Spinal cord (tissue), 10 donors: ENCODE measurements around the gene SLC5A11. TPM values are rescaled to one million over a fixed set of nuclear protein-coding genes. Genes with fewer than 3 reads are reported as not detected.
"Not testable (repeated sequence)": the region's sequence is repeated elsewhere in the genome, so short reads cannot be mapped to it uniquely, and the experiment has no call there.

Source experiments
- DNase-seq, 6 donors: peaks; one replicate each; pipeline versions ENCODE4 v3.0.0 to v3.0.0-alpha.2; 2013 to 2015; ENCODE audit warnings: low spot score in 6 of 6, low read depth in 4 of 6
- H3K27ac ChIP-seq: one replicate; pipeline ENCODE4 v1.5.1; 2013; ENCODE audit warnings: low read depth, low read length, control low read depth
- H3K27me3 ChIP-seq: one replicate; pipeline ENCODE4 v1.6.1; 2013; ENCODE audit warnings: low read length; ENCODE audit not compliant: control insufficient read depth, insufficient read depth
- H3K36me3 ChIP-seq: one replicate; pipeline ENCODE4 v1.6.1; 2013; ENCODE audit warnings: low read length; ENCODE audit not compliant: control insufficient read depth, insufficient read depth
- H3K4me1 ChIP-seq: one replicate; pipeline ENCODE4 v1.6.1; 2013; ENCODE audit warnings: low read length; ENCODE audit not compliant: control insufficient read depth, insufficient read depth
- H3K4me3 ChIP-seq: one replicate; pipeline ENCODE4 v1.5.1; 2013; ENCODE audit warnings: low read depth, low read length, control low read depth
- H3K9me3 ChIP-seq: one replicate; pipeline ENCODE4 v1.6.1; 2013; ENCODE audit warnings: low read length; ENCODE audit not compliant: control insufficient read depth, insufficient read depth
- WGBS: methylation state at CpG from one replicate; pipeline ENCODE4 v1.1.5; 2013; ENCODE audit warnings: missing lambda C conversion rate; ENCODE audit not compliant: insufficient coverage; 5-methylcytosine and 5-hydroxymethylcytosine counted together
- long read RNA-seq, 4 donors: transcript quantifications; one replicate each; lab custom pipeline, GENCODE V29; 2026
- polyA plus RNA-seq, 2 donors: library from polyadenylated mRNA; unstranded; fragments of 120-200 nt; gene quantifications; one replicate each; pipeline ENCODE4 v1.2.1, GENCODE V29; 2013; ENCODE audit not compliant: insufficient read length in 2 of 2
- total RNA-seq, 2 donors: library from RNA; depleted of rRNA in 1 of 2; stranded (reverse); fragments of 120-200 nt in 1 of 2; fragments of >200 nt in 1 of 2; gene quantifications; one replicate each; pipeline versions ENCODE4 v1.2.3 to v1.2.4, GENCODE V29; 2013 to 2014
- donor health status: healthy.

The SLC5A11 gene, protein sequence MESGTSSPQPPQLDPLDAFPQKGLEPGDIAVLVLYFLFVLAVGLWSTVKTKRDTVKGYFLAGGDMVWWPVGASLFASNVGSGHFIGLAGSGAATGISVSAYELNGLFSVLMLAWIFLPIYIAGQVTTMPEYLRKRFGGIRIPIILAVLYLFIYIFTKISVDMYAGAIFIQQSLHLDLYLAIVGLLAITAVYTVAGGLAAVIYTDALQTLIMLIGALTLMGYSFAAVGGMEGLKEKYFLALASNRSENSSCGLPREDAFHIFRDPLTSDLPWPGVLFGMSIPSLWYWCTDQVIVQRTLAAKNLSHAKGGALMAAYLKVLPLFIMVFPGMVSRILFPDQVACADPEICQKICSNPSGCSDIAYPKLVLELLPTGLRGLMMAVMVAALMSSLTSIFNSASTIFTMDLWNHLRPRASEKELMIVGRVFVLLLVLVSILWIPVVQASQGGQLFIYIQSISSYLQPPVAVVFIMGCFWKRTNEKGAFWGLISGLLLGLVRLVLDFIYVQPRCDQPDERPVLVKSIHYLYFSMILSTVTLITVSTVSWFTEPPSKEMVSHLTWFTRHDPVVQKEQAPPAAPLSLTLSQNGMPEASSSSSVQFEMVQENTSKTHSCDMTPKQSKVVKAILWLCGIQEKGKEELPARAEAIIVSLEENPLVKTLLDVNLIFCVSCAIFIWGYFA
- total RNA-seq: not detected
- polyA plus RNA-seq: under 1 TPM; 0.22 to 0.24 TPM
- long read RNA-seq, donor 1: 0 reads
- long read RNA-seq, donor 2: 0 reads
- long read RNA-seq, donor 3: 0 reads
- long read RNA-seq, donor 4: 0 reads

DNA sequence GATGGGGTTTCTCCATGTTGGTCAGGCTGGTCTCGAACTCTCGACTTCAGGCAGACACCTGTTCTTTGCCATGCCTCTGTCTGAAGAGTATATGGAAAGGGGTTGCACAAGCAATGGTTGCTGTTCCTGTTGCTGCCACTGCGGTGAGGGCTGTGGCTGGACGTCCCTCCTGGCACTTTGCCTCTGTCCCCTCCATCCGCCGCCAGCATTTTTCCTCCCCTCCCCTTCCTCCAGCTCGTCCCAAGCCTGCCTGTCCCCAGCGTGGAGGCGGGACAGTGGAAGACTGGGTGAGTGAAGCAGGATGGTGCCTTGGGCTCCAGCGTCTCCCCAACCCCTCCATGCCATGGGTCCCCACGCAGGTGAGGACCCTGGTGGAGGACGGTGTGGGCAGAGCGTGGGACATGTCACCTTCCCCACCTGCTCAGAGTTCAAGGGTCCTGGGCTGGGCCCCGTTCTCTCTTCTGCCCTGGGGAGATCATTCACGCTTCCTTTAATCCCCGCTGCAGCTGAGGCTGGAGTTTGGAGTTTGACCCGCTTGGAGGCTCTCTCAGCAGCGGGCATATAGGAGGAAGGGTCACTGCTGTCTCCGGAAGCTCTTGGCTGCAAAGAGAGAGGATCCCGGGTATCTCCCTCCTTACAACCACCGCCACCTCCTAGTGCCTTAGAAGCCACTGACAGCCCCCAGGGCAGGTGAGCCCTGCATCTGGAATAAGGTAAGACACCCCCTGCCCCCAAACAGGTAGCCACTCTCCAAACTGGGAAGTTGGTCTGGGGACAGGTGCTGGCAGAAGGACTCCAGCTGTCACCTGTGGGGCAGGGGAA is at the start of gene SLC5A11:
TSS of gene SLC5A11 (plus strand) at position 238 of the 822 bp plus-strand sequence. CDS start 12,681 bp downstream, outside the sequence.
- Histone ChIP-seq H3K4me1 (no peaks in the 10 kb centered on the region), H3K27ac (no peak within 1 kb of the TSS), H3K9me3 (no peaks in the 10 kb centered on the region), H3K27me3 (no peaks in the 10 kb centered on the region), H3K36me3 (no peaks in the 10 kb centered on the region), H3K4me3 (no peak within 1 kb of the TSS)
- 83% methylated on average over 9 of the region's 21 CpGs for WGBS
- DNase-seq: no peak

DNA sequence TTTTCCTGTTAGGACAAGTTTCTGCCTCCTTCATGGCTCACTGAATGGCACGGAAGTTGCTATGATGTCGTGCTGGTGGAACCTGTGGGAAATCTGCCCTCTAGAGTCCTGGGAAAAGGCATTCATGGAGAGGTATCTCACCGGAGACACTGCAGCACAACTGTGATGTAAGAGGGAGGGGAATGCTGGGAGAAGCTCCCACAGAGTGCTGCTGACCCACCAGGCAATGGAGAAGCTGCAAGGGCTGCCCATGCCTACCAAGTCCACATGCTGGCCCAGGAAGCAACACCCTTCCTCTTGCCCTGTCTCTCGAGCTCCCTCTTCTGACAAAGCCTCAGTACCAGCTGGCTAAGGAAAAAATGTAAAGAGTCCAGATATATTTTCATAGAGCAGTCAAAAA is 45.2 kb upstream of the SLC5A11 start:
- Histone ChIP-seq H3K9me3 (no peaks in the 10 kb centered on the region), H3K4me3 (no peak overlapping the region), H3K27ac (no peak overlapping the region), H3K27me3 (no peaks in the 10 kb centered on the region), H3K4me1 (no peaks in the 10 kb centered on the region), H3K36me3 (peaks cover 44% of the 10 kb centered on the region)
- 82% methylated on average over 3 of the region's 4 CpGs for WGBS
- DNase-seq: no peak

DNA sequence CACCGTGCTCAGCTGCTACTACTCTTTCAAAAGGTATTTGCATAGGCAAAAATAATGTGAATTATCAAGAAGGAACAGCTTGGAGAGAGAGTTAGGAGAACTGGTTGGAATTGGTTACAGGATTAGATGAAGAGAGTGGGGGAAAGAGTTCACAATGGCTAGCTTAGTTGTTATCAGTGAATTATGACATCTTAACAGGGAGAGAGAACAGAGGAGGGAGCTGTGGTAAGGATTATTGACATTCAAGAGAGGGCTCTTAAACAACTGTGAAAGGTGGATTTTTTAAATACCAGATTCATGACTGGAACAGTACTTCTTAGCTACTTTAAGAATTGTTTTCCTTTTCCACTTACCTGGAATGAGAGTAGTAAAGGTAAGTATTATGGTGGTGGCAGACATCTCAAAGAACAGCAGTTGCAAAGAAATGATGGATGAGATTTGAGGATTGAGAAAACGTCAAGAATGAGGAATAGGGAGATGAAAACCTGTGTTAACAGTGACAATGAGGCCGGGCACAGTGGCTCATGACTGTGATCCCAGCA is 43.9 kb upstream of the SLC5A11 start:
- 93% methylated on average over 3 of the region's 3 CpGs for WGBS
- H3K4me1 ChIP-seq: no peaks in the 10 kb centered on the region
- DNase-seq: no peak
- no peaks in the 10 kb centered on the region for H3K9me3 ChIP-seq
- H3K36me3 ChIP-seq: peaks cover 47% of the 10 kb centered on the region
- H3K4me3 ChIP-seq: no peak overlapping the region
- H3K27me3 ChIP-seq: no peaks in the 10 kb centered on the region
- no peak overlapping the region for H3K27ac ChIP-seq

DNA sequence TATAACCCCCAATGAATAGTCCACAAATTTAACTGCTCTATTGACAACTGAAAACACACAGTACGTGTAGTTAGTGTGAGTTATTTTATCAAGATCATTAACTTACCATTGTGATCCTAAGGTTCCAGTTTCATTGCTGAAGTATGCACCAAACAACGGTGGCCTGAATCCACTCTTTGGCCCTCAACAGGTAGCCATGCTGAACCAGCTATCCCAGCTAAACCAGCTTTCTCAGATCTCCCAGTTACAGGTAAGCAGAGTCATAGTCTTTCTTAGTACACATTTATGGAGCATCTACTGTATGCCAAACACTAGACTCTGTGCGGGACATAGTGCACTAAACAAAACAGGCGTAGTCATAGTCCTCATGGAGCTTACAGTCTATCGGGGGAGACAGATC is 40.3 kb upstream of the SLC5A11 start:
- DNase-seq: no peak
- Histone ChIP-seq H3K4me3 (no peak overlapping the region), H3K9me3 (no peaks in the 10 kb centered on the region), H3K27me3 (no peaks in the 10 kb centered on the region), H3K4me1 (no peaks in the 10 kb centered on the region), H3K27ac (no peak overlapping the region), H3K36me3 (peaks cover 54% of the 10 kb centered on the region)
- WGBS: 96% methylated on average over 4 of the region's 5 CpGs

DNA sequence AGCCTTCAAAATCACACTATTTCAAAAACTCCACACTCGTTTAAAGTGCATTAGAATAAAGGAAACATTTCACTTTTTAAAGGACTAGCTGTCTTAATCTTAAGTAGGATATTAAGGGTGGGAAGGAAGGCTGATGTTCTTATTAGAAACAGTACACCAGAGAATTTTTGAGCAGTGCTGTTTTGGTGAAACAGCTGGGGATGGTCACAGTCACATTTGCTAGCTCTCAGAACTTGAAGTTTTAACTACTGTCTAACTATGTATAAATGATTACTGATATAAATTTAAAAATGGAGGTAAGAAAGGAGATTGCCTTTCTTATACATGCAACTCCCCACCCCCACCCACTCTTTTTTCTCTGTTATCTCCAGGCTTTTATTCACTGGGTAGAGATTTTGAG is 38.5 kb upstream of the SLC5A11 start:
- Histone ChIP-seq H3K4me1 (no peaks in the 10 kb centered on the region), H3K9me3 (no peaks in the 10 kb centered on the region), H3K36me3 (peaks cover 48% of the 10 kb centered on the region), H3K4me3 (no peak overlapping the region), H3K27me3 (no peaks in the 10 kb centered on the region), H3K27ac (no peak overlapping the region)
- DNase-seq: no peak
- no CpG with 5 or more reads among the region's 1 CpG for WGBS

DNA sequence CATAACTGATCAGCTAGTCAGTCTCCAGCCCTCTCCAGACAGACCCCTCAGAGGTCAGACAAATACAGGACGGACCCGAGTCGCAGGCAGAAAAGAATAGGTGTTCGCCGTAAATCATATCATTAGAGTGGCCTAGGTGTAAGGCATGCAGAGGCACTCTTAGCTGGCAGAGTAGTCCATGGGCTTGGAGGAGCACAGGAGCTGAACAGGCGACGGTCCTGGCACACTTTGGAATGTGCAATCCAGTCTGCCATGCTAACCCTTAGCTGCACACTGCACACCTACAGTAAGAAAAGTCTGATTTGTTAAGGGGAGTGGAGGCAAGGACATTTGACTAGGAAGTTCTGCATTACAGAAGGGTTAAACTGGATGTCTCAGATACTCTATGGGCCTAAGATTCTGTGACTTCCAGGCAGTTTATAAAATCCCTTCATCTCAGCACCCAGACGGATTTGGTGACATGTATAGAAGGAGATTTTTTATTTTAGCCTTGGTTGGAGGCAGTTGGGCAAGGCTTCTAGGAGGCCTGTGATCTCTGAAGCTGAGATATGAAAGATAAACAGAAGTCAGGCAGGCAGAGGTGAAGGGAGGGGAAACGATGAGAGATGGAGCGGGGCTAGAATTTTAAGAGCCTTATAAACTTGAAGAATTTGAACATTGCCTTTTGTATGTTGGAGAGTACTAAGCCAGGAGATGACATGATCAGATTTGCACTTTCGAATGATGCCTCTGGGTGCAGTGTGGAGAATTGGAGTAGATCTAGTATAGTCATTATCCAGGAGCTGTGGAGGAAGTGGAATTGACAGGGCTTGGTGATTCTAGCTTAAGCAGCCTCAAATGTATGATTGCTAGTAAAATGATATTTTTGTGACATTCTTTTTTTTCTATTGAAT is 34.6 kb upstream of the SLC5A11 start:
- Histone ChIP-seq H3K4me3 (no peak overlapping the region), H3K9me3 (no peaks in the 10 kb centered on the region), H3K27me3 (no peaks in the 10 kb centered on the region), H3K27ac (no peak overlapping the region), H3K4me1 (no peaks in the 10 kb centered on the region), H3K36me3 (peaks cover 60% of the 10 kb centered on the region)
- peak in 1 of 6 donors; percentile 73 for DNase-seq
- 77% methylated on average over 9 of the region's 11 CpGs for WGBS

DNA sequence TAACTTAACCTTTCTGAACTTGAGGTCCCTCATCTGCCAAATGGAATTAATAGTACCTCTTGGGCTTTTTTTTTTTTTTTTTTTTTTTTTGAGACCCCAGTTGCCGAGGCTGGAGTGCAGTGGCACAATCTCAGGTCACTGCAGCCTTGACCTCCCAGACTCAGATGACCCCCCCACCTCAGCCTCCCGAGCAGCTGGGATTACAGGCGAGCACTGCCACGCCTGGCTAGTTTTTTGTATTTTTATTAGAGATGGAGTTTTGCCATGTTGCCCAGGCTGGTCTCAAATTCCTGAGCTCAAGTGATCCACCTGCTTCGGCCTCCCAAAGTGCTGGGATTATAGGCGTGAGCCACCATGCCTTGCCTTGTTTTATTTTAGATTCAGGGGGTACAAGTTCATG is 33.0 kb upstream of the SLC5A11 start:
- not testable (repeated sequence) for H3K27me3 ChIP-seq, H3K4me3 ChIP-seq, H3K27ac ChIP-seq, DNase-seq, H3K4me1 ChIP-seq, H3K9me3 ChIP-seq
- H3K36me3 ChIP-seq: peaks cover 54% of the 10 kb centered on the region
- WGBS: 100% methylated on average over 1 of the region's 6 CpGs

DNA sequence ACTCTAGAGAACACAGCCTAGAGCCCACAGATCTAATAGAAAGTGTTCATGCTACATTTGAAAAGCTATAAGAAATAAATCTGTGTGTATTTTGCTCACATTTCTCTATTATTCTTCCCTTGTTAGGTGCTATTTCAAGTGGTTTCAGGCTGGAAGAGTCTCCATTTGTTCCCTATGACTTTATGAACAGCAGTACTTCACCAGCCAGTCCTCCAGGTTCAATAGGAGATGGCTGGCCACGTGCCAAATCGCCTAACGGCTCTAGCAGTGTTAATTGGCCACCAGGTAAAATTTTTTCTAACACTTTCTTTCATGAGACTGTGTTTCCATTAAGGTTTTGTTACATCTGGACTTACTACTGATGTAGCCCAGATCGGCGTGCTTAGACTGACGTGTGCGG is 30.7 kb upstream of the SLC5A11 start:
- no peaks in the 10 kb centered on the region for H3K4me1 ChIP-seq
- no peaks in the 10 kb centered on the region for H3K27me3 ChIP-seq
- DNase-seq: peak in 2 of 6 donors; percentile 15 to 74
- H3K4me3 ChIP-seq: no peak overlapping the region
- no peak overlapping the region for H3K27ac ChIP-seq
- H3K9me3 ChIP-seq: no peaks in the 10 kb centered on the region
- WGBS: 84% methylated on average over 4 of the region's 7 CpGs
- peaks cover 61% of the 10 kb centered on the region for H3K36me3 ChIP-seq
